ENCODE measurements around the gene B4GALT1.
"Not testable (repeated sequence)": the region's sequence is repeated elsewhere in the genome, so short reads cannot be mapped to it uniquely, and the experiment has no call there.

The B4GALT1 gene

GRCh38 chr9:33103501-33104281 is 63.4 kb downstream of the B4GALT1 start:
- no peak for DNase-seq (ENCODE audit: low read depth in 2 of 2)

GRCh38 chr9:33102551-33103210 is 64.5 kb downstream of the B4GALT1 start:
- no peak for DNase-seq (ENCODE audit: low read depth in 2 of 2)

- DNase-seq (ENCODE audit: low read depth in 2 of 2), result no peak
These were observed 65.8 kb downstream of the B4GALT1 start for GRCh38 chr9:33101104-33101951.

- DNase-seq (ENCODE audit: low read depth in 2 of 2), result no peak
These were observed 67.4 kb downstream of the B4GALT1 start for GRCh38 chr9:33099754-33100153.

- no peak for DNase-seq (ENCODE audit: low read depth in 2 of 2)
These were observed 69.9 kb downstream of the B4GALT1 start for GRCh38 chr9:33097192-33097591.

GRCh38 chr9:33092634-33093033 is 74.5 kb downstream of the B4GALT1 start:
- no peak for DNase-seq (ENCODE audit: low read depth in 2 of 2)

- not testable (repeated sequence) for DNase-seq (ENCODE audit: low read depth in 2 of 2)
These were observed 81.5 kb downstream of the B4GALT1 start for GRCh38 chr9:33085672-33086071.

GRCh38 chr9:33082538-33083326 is 84.4 kb downstream of the B4GALT1 start:
- no peak for DNase-seq (ENCODE audit: low read depth in 2 of 2)

- DNase-seq (ENCODE audit: low read depth in 2 of 2), result no peak
These were observed 85.0 kb downstream of the B4GALT1 start for GRCh38 chr9:33082128-33082527.

- peak; percentile 21 to 48 for DNase-seq (ENCODE audit: low read depth in 2 of 2)
These were observed 85.8 kb downstream of the B4GALT1 start for GRCh38 chr9:33081128-33081851.

- no peak for DNase-seq (ENCODE audit: low read depth in 2 of 2)
These were observed 86.6 kb downstream of the B4GALT1 start for GRCh38 chr9:33080534-33080933.

GRCh38 chr9:33076046-33077004 is 90.8 kb downstream of the B4GALT1 start, which contains the start of gene SMU1:
Gene SMU1, minus strand, starts transcription at chr9:33076674. Its CDS starts 66 bp downstream, at chr9:33076608.
- DNase-seq (ENCODE audit: low read depth in 2 of 2), result peak; percentile 91

- DNase-seq (ENCODE audit: low read depth in 2 of 2), result no peak
These were observed 98.1 kb downstream of the B4GALT1 start for GRCh38 chr9:33068991-33069390.

- no peak for DNase-seq (ENCODE audit: low read depth in 2 of 2)
These were observed 101.7 kb downstream of the B4GALT1 start for GRCh38 chr9:33065157-33066076.

Data from activated CD4-positive, alpha-beta T cell treated with anti-CD3 and anti-CD28 coated beads for 24 hours (primary cell).